GM13976 (cell line): ENCODE data around the gene BCOR.
A peak's percentile ranks its signal among the peaks of the same experiment; 100 is the strongest.

Source experiments
- DNase-seq: peaks from one replicate; pipeline ENCODE4 v3.0.0; 2012; ENCODE audit warnings: low spot score
- in situ Hi-C: fragments of 300-500 bp; cut with MboI; formaldehyde crosslinking; loops from one replicate; pipeline ENCODE4 v1.12.0; 2022; ENCODE audit warnings: low sequenced_read_pairs, mixed read lengths, inconsistent platforms; ENCODE audit not compliant: unreplicated experiment
- TF ChIP-seq, protein P1 (sequence below): IDR thresholded peaks from 2 replicates; pipeline ENCODE4 v1.5.1; 2012; ENCODE audit warnings: borderline replicate concordance, mild to moderate bottlenecking; ENCODE audit not compliant: insufficient read depth; ENCODE audit errors: extremely low read depth, missing control alignments, control extremely low read depth

The BCOR gene

GRCh38 chrX:40098264-40099054 is 701 bp upstream of the BCOR start:
- peak; percentile 61 for DNase-seq
- in situ Hi-C loops, result no loop called here
- TF ChIP-seq, protein P1, sequence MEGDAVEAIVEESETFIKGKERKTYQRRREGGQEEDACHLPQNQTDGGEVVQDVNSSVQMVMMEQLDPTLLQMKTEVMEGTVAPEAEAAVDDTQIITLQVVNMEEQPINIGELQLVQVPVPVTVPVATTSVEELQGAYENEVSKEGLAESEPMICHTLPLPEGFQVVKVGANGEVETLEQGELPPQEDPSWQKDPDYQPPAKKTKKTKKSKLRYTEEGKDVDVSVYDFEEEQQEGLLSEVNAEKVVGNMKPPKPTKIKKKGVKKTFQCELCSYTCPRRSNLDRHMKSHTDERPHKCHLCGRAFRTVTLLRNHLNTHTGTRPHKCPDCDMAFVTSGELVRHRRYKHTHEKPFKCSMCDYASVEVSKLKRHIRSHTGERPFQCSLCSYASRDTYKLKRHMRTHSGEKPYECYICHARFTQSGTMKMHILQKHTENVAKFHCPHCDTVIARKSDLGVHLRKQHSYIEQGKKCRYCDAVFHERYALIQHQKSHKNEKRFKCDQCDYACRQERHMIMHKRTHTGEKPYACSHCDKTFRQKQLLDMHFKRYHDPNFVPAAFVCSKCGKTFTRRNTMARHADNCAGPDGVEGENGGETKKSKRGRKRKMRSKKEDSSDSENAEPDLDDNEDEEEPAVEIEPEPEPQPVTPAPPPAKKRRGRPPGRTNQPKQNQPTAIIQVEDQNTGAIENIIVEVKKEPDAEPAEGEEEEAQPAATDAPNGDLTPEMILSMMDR, result no peak

DNA sequence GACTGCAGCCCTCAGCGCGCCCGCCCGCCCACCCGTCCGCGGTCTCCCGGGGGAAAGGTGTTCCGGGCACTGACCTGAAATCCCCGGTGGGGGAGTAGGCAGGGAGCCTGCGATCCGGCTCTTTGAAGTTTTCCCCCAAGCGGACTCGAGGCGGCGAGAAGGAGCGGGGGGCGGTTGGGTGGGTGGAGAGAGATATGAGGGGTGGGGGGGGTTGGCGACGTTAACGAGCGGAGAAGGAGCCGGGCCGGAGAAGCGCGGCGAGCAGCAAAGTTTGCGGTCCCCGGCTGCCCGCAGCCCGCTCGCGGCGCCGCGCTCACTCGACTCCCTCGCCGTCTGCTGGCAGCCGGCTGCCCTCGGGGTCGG is 636 bp downstream of the BCOR start:
- no peak for DNase-seq
- TF ChIP-seq, protein P1, result no peak
- in situ Hi-C loops, result no loop called here

GRCh38 chrX:40096395-40097091 is 1.2 kb downstream of the BCOR start:
- in situ Hi-C loops, result no loop called here
- DNase-seq, result peak; percentile 54
- TF ChIP-seq, protein P1, result no peak

DNA sequence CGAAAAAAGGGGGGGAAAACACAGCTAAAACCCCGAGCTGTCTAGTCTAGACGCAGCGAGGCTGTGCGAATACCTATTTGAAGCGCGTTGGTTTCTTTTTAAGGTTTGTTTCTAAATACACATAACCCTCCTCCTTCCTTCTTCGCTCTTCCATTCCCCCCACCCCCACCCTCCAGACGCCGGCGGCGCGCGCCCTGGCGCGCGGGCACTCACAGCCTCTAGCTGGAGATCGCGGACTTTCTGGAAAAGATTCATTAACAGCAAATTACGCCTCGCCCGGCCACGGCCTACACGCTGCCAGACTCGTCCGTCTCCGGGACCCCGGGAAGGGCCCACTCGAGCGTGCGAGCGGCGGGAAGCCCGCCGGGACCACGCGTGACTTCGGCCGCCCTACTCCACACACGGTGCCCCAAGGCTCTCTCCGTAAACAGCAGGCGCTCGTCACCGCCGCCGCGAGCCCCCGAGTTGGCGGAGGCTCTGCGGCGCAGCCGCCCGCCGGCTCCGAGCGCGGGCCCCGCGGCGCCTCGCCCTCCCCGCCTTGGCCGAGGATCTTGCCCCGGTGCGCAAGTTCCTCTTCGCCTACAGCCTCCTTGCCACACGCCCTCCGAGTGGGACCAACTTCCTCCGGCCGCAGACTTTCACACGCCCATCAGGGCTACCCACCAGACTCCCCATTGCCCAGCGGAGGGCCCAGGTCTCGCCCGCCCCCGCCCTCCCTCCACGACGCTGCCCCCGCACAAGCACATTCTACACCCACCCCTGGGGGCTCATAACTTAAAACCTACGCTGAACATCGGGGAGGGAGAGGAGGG is 2.0 kb downstream of the BCOR start:
- in situ Hi-C loops, result no loop called here
- TF ChIP-seq, protein P1, result no peak
- no peak for DNase-seq

- in situ Hi-C loops, result no loop called here
Measured at GRCh38 chrX:40094900-40095582, 2.7 kb downstream of the BCOR start.

More at GRCh38 chrX:40094900-40095582, 2.7 kb downstream of the BCOR start:
- TF ChIP-seq, protein P1, result no peak
- no peak for DNase-seq
